ENCODE measurements around the gene DAGLA. TPM values are rescaled to one million over a fixed set of nuclear protein-coding genes. Genes with fewer than 3 reads are reported as not detected.

DAGLA gene
- total and polyA plus RNA-seq, 2 donors (not counting 3 experiments of a cell fraction or from before 2014, with no cell fraction given) = 2.5 to 4.7 TPM

DNA sequence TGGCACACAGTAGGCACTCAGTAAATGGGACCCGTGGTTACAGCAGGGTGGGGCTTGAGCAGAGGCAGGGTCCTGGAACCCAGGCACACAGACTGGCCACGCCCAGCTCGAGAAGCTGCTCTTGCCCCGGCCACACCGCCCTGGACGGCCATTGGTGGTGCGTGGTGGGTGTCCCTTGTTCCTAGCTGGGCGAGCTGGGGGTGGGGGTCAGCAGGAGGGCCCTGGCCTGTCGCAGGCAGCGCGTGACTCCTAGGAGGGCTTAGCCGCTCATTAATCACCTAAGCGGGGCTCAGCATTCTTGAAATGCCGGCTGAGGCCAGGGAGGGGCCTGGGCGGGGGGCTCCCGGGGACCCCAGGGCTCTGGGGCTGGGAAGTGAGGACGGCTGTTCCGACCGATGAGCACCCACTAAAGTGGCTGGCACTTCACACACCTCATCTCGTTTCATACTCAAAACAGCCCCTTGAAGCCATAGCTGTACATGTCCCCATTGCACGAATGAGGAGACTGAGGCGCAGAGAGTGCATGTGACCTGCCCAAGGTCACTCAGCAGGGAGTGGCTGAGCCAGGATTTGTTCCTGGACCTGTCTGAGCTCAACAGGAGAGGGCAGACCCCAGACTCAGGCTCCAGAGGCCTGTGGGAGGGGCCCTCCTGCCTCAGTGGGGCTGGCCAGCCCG is 83.9 kb downstream of the DAGLA start:
- no peak overlapping the region for H3K9ac ChIP-seq (replicated peaks; ENCODE audit: extremely low read depth, insufficient read depth, low read length)
- FAIRE-seq (no peak), DNase-seq (ENCODE audit: low read depth, low spot score) (no peak)
- intact Hi-C loops (cut with micrococcal nuclease) (no loop called here), dilution Hi-C loops (cut with MboI; ENCODE audit: extremely low pct_ligation_motif_present, low sequenced_read_pairs) (no loop called here)
- H3K27ac ChIP-seq (ENCODE audit: insufficient read depth, low read depth, low read length) = no peak overlapping the region
- H3K4me1 ChIP-seq (ENCODE audit: control insufficient read depth, extremely low read depth, insufficient read depth, low read length) = no peaks in the 10 kb centered on the region
- ChIA-PET CTCF (interaction anchor here (0.9 to 5.4 kb wide), 2 partner anchors 13 to 16 kb away, joined by 3 to 29 read pairs; no protein-coding TSS in a partner anchor), POLR2A (no interaction called here)
- BruUV-seq (replicated peaks) = no TSS peak
- H2AFZ ChIP-seq (ENCODE audit: low read depth, low read length) = no peak overlapping the region
- no peaks in the 10 kb centered on the region for H3K9me1 ChIP-seq (replicated peaks; ENCODE audit: control insufficient read depth, extremely low read depth, insufficient read depth, low read length)
- no peaks in the 10 kb centered on the region for H3K9me3 ChIP-seq (replicated peaks; ENCODE audit: control insufficient read depth, insufficient read depth, low read length)
- H3K27me3 ChIP-seq (ENCODE audit: control insufficient read depth in 2 of 2, insufficient read depth in 2 of 2, low read length in 2 of 2) = peaks cover 0 to 2% of the 10 kb centered on the region in 2 experiments
- H3K79me2 ChIP-seq (ENCODE audit: control insufficient read depth, insufficient read depth, low read length) = no peaks in the 10 kb centered on the region
- H4K20me1 ChIP-seq (replicated peaks; ENCODE audit: control insufficient read depth, extremely low read depth, insufficient read depth, low read length) = no peaks in the 10 kb centered on the region
- no peak overlapping the region for H3K4me3 ChIP-seq (replicated peaks in 1 of 3; ENCODE audit: insufficient read depth in 1 of 3, low read depth in 1 of 3, low read length in 3 of 3)
- no peak for TF ChIP-seq FOS (IDR thresholded peaks at IDR 0.05; ENCODE audit: borderline replicate concordance, insufficient read depth, low read length)
- no peak for TF ChIP-seq CTCF (IDR thresholded peaks at IDR 0.05; ENCODE audit: extremely low read depth in 1 of 2, insufficient read depth in 1 of 2, low read depth in 1 of 2, low read length in 2 of 2)
- no peak for TF ChIP-seq POLR2AphosphoS5 (IDR thresholded peaks at IDR 0.05; ENCODE audit: insufficient read depth, low read depth, low read length)
- no peak for TF ChIP-seq POLR2A (IDR thresholded peaks at IDR 0.05; ENCODE audit: low read depth, low read length)
- TF ChIP-seq MYC (IDR thresholded peaks at IDR 0.05; ENCODE audit: low read depth, low read length) = no peak
- no peaks in the 10 kb centered on the region for H3K36me3 ChIP-seq (ENCODE audit: control insufficient read depth in 2 of 2, extremely low read depth in 1 of 2, insufficient read depth in 2 of 2, low read length in 2 of 2)
- H3K4me2 ChIP-seq (ENCODE audit: insufficient read depth, low read length) = no peak overlapping the region

Data from endothelial cell of umbilical vein (primary cell).